Tibial nerve (tissue), 4 donors: Measurements from ENCODE around the gene LMF2.

ENCODE experiments used
- EP300 ChIP-seq, 2 donors: sonication (generic); formaldehyde crosslinking; IDR thresholded peaks; one replicate each; pipeline ENCODE4 v1.6.1; 2017; ENCODE audit warnings: antibody characterized with exemption in 2 of 2, mild to moderate bottlenecking in 1 of 2
- POLR2A ChIP-seq, 2 donors: fragments of 450-650 bp; IDR thresholded peaks; one replicate each; pipeline ENCODE4 v1.6.1; 2017; ENCODE audit warnings: antibody characterized with exemption in 2 of 2, mild to moderate bottlenecking in 2 of 2, moderate library complexity in 2 of 2
- TF ChIP-seq, protein P1 (sequence below), 5 experiments: fragments of 200-600 bp in 3 of 5; fragments of 450-650 bp in 2 of 5; sonication (generic) in 3 of 5; IDR thresholded peaks; one replicate each; pipeline ENCODE4 v1.5.1; 2016 to 2019; ENCODE audit warnings: antibody characterized with exemption in 5 of 5, mild to moderate bottlenecking in 3 of 5, moderate library complexity in 2 of 5

- TF ChIP-seq, protein P1, sequence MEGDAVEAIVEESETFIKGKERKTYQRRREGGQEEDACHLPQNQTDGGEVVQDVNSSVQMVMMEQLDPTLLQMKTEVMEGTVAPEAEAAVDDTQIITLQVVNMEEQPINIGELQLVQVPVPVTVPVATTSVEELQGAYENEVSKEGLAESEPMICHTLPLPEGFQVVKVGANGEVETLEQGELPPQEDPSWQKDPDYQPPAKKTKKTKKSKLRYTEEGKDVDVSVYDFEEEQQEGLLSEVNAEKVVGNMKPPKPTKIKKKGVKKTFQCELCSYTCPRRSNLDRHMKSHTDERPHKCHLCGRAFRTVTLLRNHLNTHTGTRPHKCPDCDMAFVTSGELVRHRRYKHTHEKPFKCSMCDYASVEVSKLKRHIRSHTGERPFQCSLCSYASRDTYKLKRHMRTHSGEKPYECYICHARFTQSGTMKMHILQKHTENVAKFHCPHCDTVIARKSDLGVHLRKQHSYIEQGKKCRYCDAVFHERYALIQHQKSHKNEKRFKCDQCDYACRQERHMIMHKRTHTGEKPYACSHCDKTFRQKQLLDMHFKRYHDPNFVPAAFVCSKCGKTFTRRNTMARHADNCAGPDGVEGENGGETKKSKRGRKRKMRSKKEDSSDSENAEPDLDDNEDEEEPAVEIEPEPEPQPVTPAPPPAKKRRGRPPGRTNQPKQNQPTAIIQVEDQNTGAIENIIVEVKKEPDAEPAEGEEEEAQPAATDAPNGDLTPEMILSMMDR (IDR thresholded peaks at IDR 0.05), result no peak
- TF ChIP-seq POLR2A (IDR thresholded peaks at IDR 0.05), result no peak
- no peak for TF ChIP-seq EP300 (IDR thresholded peaks at IDR 0.05)
These were observed 22.0 kb downstream of the LMF2 start for GRCh38 chr22:50485221-50486131.
